ENCODE results near the gene AK4. TPM values are rescaled to one million over a fixed set of nuclear protein-coding genes. Genes with fewer than 3 reads are reported as not detected.

The AK4 gene
- total RNA-seq, 1 donor from 2014 or later: 51.9 TPM

- no peak for DNase-seq (ENCODE audit: low spot score)
Measured at GRCh38 chr1:65247419-65248359, 99.7 kb downstream of the AK4 start.

GRCh38 chr1:65250826-65251225, 102.8 kb downstream of the AK4 start:
- DNase-seq (ENCODE audit: low spot score): no peak

GRCh38 chr1:65253800-65254319, 105.9 kb downstream of the AK4 start:
- DNase-seq (ENCODE audit: low spot score): no peak

- peak; percentile 67 for DNase-seq (ENCODE audit: low spot score)
Measured at GRCh38 chr1:65254320-65255034, 106.5 kb downstream of the AK4 start.

- DNase-seq (ENCODE audit: low spot score): no peak
Measured at GRCh38 chr1:65255035-65255655, 107.1 kb downstream of the AK4 start.

GRCh38 chr1:65255656-65256050, 107.7 kb downstream of the AK4 start:
- DNase-seq (ENCODE audit: low spot score): no peak

GRCh38 chr1:65256860-65257708, 109.1 kb downstream of the AK4 start:
- no peak for DNase-seq (ENCODE audit: low spot score)

GRCh38 chr1:65258106-65258505, 110.1 kb downstream of the AK4 start:
- no peak for DNase-seq (ENCODE audit: low spot score)

GRCh38 chr1:65259816-65260215, 111.8 kb downstream of the AK4 start:
- no peak for DNase-seq (ENCODE audit: low spot score)

GRCh38 chr1:65260851-65261473, 113.0 kb downstream of the AK4 start:
- no peak for DNase-seq (ENCODE audit: low spot score)

GRCh38 chr1:65263286-65263685, 115.3 kb downstream of the AK4 start:
- no peak for DNase-seq (ENCODE audit: low spot score)

- no peak for DNase-seq (ENCODE audit: low spot score)
Measured at GRCh38 chr1:65264197-65264929, 116.4 kb downstream of the AK4 start.

GRCh38 chr1:65265296-65265650, 117.3 kb downstream of the AK4 start:
- DNase-seq (ENCODE audit: low spot score): no peak

- no peak for DNase-seq (ENCODE audit: low spot score)
Measured at GRCh38 chr1:65265651-65266351, 117.8 kb downstream of the AK4 start.

GRCh38 chr1:65266476-65266875, 118.5 kb downstream of the AK4 start:
- no peak for DNase-seq (ENCODE audit: low spot score)

GRCh38 chr1:65267271-65267670, 119.3 kb downstream of the AK4 start:
- no peak for DNase-seq (ENCODE audit: low spot score)

GRCh38 chr1:65267683-65268082, 119.7 kb downstream of the AK4 start:
- DNase-seq (ENCODE audit: low spot score): no peak

GRCh38 chr1:65269612-65270011, 121.6 kb downstream of the AK4 start:
- no peak for DNase-seq (ENCODE audit: low spot score)

GRCh38 chr1:65276197-65276939, 128.4 kb downstream of the AK4 start:
- DNase-seq (ENCODE audit: low spot score): no peak

Measured in ureter (tissue), 1 donor.